ENCODE data around the gene OLFML2A. TPM values are rescaled to one million over a fixed set of nuclear protein-coding genes. Genes with fewer than 3 reads are reported as not detected.

OLFML2A gene
- total RNA-seq, 2 donors from 2014 or later = not detected

GRCh38 chr9:124749781-124750180 lies 27.2 kb upstream of the OLFML2A start:
- H3K36me3 Mint-ChIP-seq (ENCODE audit: insufficient read depth in 2 of 2) = no peaks in the 10 kb centered on the region
- no peak overlapping the region for H3K27ac Mint-ChIP-seq
- no peaks in the 10 kb centered on the region for H3K9me3 Mint-ChIP-seq
- DNase-seq (no peak), ATAC-seq (replicated peaks in 1 of 2) (no peak)
- H3K4me3 Mint-ChIP-seq = no peak overlapping the region
- H3K4me1 Mint-ChIP-seq (ENCODE audit: low read depth) = peaks cover 7% of the 10 kb centered on the region
- peaks cover 30% of the 10 kb centered on the region for H3K27me3 Mint-ChIP-seq (ENCODE audit: low read depth)

- Mint-ChIP-seq H3K36me3 (ENCODE audit: insufficient read depth in 2 of 2) (no peaks in the 10 kb centered on the region), H3K9me3 (no peaks in the 10 kb centered on the region), H3K4me1 (ENCODE audit: low read depth) (peaks cover 16% of the 10 kb centered on the region), H3K4me3 (no peak overlapping the region), H3K27me3 (ENCODE audit: low read depth) (peaks cover 53% of the 10 kb centered on the region), H3K27ac (no peak overlapping the region)
- DNase-seq = no peak
- no peak for ATAC-seq (replicated peaks in 1 of 2)
These were observed 24.0 kb upstream of the OLFML2A start for GRCh38 chr9:124752967-124753366.

- Mint-ChIP-seq H3K27me3 (ENCODE audit: low read depth) (peaks cover 65% of the 10 kb centered on the region), H3K4me1 (ENCODE audit: low read depth) (peaks cover 21% of the 10 kb centered on the region), H3K9me3 (no peaks in the 10 kb centered on the region), H3K36me3 (ENCODE audit: insufficient read depth in 2 of 2) (no peaks in the 10 kb centered on the region), H3K27ac (no peak overlapping the region), H3K4me3 (peak overlapping the region in 1 of 2 donors; percentile 52)
- DNase-seq (no peak), ATAC-seq (replicated peaks in 1 of 2) (no peak)
These were observed 22.6 kb upstream of the OLFML2A start for GRCh38 chr9:124754289-124754688.

- Mint-ChIP-seq H3K27me3 (ENCODE audit: low read depth) (peaks cover 72% of the 10 kb centered on the region), H3K4me3 (peak overlapping the region in 1 of 2 donors; percentile 52), H3K36me3 (ENCODE audit: insufficient read depth in 2 of 2) (no peaks in the 10 kb centered on the region), H3K4me1 (ENCODE audit: low read depth) (peaks cover 21% of the 10 kb centered on the region), H3K9me3 (no peaks in the 10 kb centered on the region), H3K27ac (no peak overlapping the region)
- ATAC-seq (replicated peaks in 1 of 2) (peak; percentile 55 to 62), DNase-seq (no peak)
These were observed 21.9 kb upstream of the OLFML2A start for GRCh38 chr9:124755061-124755460.

GRCh38 chr9:124756011-124756410 lies 20.9 kb upstream of the OLFML2A start:
- Mint-ChIP-seq H3K4me3 (no peak overlapping the region), H3K27me3 (ENCODE audit: low read depth) (peaks cover 72% of the 10 kb centered on the region), H3K27ac (no peak overlapping the region), H3K4me1 (ENCODE audit: low read depth) (peaks cover 21% of the 10 kb centered on the region), H3K36me3 (ENCODE audit: insufficient read depth in 2 of 2) (no peaks in the 10 kb centered on the region), H3K9me3 (no peaks in the 10 kb centered on the region)
- ATAC-seq (replicated peaks in 1 of 2) = no peak
- no peak for DNase-seq

- Mint-ChIP-seq H3K36me3 (ENCODE audit: insufficient read depth in 2 of 2) (no peaks in the 10 kb centered on the region), H3K9me3 (no peaks in the 10 kb centered on the region), H3K4me1 (ENCODE audit: low read depth) (peaks cover 21% of the 10 kb centered on the region), H3K27me3 (ENCODE audit: low read depth) (peaks cover 81% of the 10 kb centered on the region), H3K4me3 (no peak overlapping the region), H3K27ac (no peak overlapping the region)
- DNase-seq = no peak
- ATAC-seq (replicated peaks in 1 of 2) = no peak
These were observed 19.3 kb upstream of the OLFML2A start for GRCh38 chr9:124757616-124758015.

- H3K27ac Mint-ChIP-seq = no peak overlapping the region
- ATAC-seq (replicated peaks in 1 of 2) = no peak
- peaks cover 21% of the 10 kb centered on the region for H3K4me1 Mint-ChIP-seq (ENCODE audit: low read depth)
- no peaks in the 10 kb centered on the region for H3K36me3 Mint-ChIP-seq (ENCODE audit: insufficient read depth in 2 of 2)
- H3K27me3 Mint-ChIP-seq (ENCODE audit: low read depth) = peaks cover 82% of the 10 kb centered on the region
- no peaks in the 10 kb centered on the region for H3K9me3 Mint-ChIP-seq
- DNase-seq = no peak
- H3K4me3 Mint-ChIP-seq = no peak overlapping the region
These were observed 18.9 kb upstream of the OLFML2A start for GRCh38 chr9:124758061-124758460.

GRCh38 chr9:124758691-124759090 lies 18.2 kb upstream of the OLFML2A start:
- H3K9me3 Mint-ChIP-seq = no peaks in the 10 kb centered on the region
- H3K4me3 Mint-ChIP-seq = no peak overlapping the region
- peaks cover 85% of the 10 kb centered on the region for H3K27me3 Mint-ChIP-seq (ENCODE audit: low read depth)
- peaks cover 21% of the 10 kb centered on the region for H3K4me1 Mint-ChIP-seq (ENCODE audit: low read depth)
- no peak for DNase-seq
- H3K27ac Mint-ChIP-seq = no peak overlapping the region
- ATAC-seq (replicated peaks in 1 of 2) = no peak
- H3K36me3 Mint-ChIP-seq (ENCODE audit: insufficient read depth in 2 of 2) = no peaks in the 10 kb centered on the region

- Mint-ChIP-seq H3K36me3 (ENCODE audit: insufficient read depth in 2 of 2) (no peaks in the 10 kb centered on the region), H3K4me3 (no peak overlapping the region), H3K27me3 (ENCODE audit: low read depth) (peaks cover 85% of the 10 kb centered on the region), H3K27ac (no peak overlapping the region), H3K4me1 (ENCODE audit: low read depth) (peaks cover 18% of the 10 kb centered on the region), H3K9me3 (no peaks in the 10 kb centered on the region)
- ATAC-seq (replicated peaks in 1 of 2) (no peak), DNase-seq (no peak)
These were observed 17.6 kb upstream of the OLFML2A start for GRCh38 chr9:124759327-124759726.

- Mint-ChIP-seq H3K36me3 (ENCODE audit: insufficient read depth in 2 of 2) (no peaks in the 10 kb centered on the region), H3K27me3 (ENCODE audit: low read depth) (peaks cover 74% of the 10 kb centered on the region)
- no peak for ATAC-seq (replicated peaks in 1 of 2)
These were observed 16.2 kb upstream of the OLFML2A start for GRCh38 chr9:124760719-124761118.

GRCh38 chr9:124761196-124761595 lies 15.7 kb upstream of the OLFML2A start:
- no peaks in the 10 kb centered on the region for H3K36me3 Mint-ChIP-seq (ENCODE audit: insufficient read depth in 2 of 2)
- no peak overlapping the region for H3K4me3 Mint-ChIP-seq
- H3K9me3 Mint-ChIP-seq = no peaks in the 10 kb centered on the region
- DNase-seq (no peak), ATAC-seq (replicated peaks in 1 of 2) (no peak)
- H3K27me3 Mint-ChIP-seq (ENCODE audit: low read depth) = peaks cover 69% of the 10 kb centered on the region
- no peak overlapping the region for H3K27ac Mint-ChIP-seq
- peaks cover 6% of the 10 kb centered on the region for H3K4me1 Mint-ChIP-seq (ENCODE audit: low read depth)

More at GRCh38 chr9:124760719-124761118, 16.2 kb upstream of the OLFML2A start:
- no peak overlapping the region for H3K27ac Mint-ChIP-seq
- no peak overlapping the region for H3K4me3 Mint-ChIP-seq
- H3K4me1 Mint-ChIP-seq (ENCODE audit: low read depth) = peaks cover 6% of the 10 kb centered on the region
- DNase-seq = no peak
- H3K9me3 Mint-ChIP-seq = no peaks in the 10 kb centered on the region

- no peaks in the 10 kb centered on the region for H3K36me3 Mint-ChIP-seq (ENCODE audit: insufficient read depth in 2 of 2)
- H3K4me3 Mint-ChIP-seq = no peak overlapping the region
- H3K27ac Mint-ChIP-seq = no peak overlapping the region
- DNase-seq (no peak), ATAC-seq (replicated peaks in 1 of 2) (no peak)
- H3K27me3 Mint-ChIP-seq (ENCODE audit: low read depth) = peaks cover 69% of the 10 kb centered on the region
- H3K4me1 Mint-ChIP-seq (ENCODE audit: low read depth) = peaks cover 6% of the 10 kb centered on the region
- H3K9me3 Mint-ChIP-seq = no peaks in the 10 kb centered on the region
These were observed 15.2 kb upstream of the OLFML2A start for GRCh38 chr9:124761710-124762109.

GRCh38 chr9:124762633-124763032 lies 14.3 kb upstream of the OLFML2A start:
- no peak overlapping the region for H3K4me3 Mint-ChIP-seq
- DNase-seq = no peak
- no peaks in the 10 kb centered on the region for H3K9me3 Mint-ChIP-seq
- H3K27me3 Mint-ChIP-seq (ENCODE audit: low read depth) = peaks cover 69% of the 10 kb centered on the region
- no peaks in the 10 kb centered on the region for H3K36me3 Mint-ChIP-seq (ENCODE audit: insufficient read depth in 2 of 2)
- no peak overlapping the region for H3K27ac Mint-ChIP-seq
- no peak for ATAC-seq (replicated peaks in 1 of 2)
- peaks cover 6% of the 10 kb centered on the region for H3K4me1 Mint-ChIP-seq (ENCODE audit: low read depth)

GRCh38 chr9:124764774-124765438 lies 12.0 kb upstream of the OLFML2A start:
- H3K27ac Mint-ChIP-seq = no peak overlapping the region
- H3K4me3 Mint-ChIP-seq = no peak overlapping the region
- no peak for DNase-seq
- H3K4me1 Mint-ChIP-seq (ENCODE audit: low read depth) = peaks cover 11% of the 10 kb centered on the region
- no peak for ATAC-seq (replicated peaks in 1 of 2)
- peaks cover 3% of the 10 kb centered on the region in 2 donors for H3K36me3 Mint-ChIP-seq (ENCODE audit: insufficient read depth in 2 of 2)
- H3K27me3 Mint-ChIP-seq (ENCODE audit: low read depth) = peaks cover 67% of the 10 kb centered on the region
- H3K9me3 Mint-ChIP-seq = no peaks in the 10 kb centered on the region
